T-helper 1 cell treated with Interleukin-12 subunit alpha and Interleukin-12 subunit beta and Interleukin-4 antibody, amounts not matched to agents 30 ng/mL and 1 ng/mL, for 36 hours (primary cell): Measurements from ENCODE around the gene CADPS. TPM values are rescaled to one million over a fixed set of nuclear protein-coding genes. Genes with fewer than 3 reads are reported as not detected.

Experiments
- intact Hi-C: fragments of 100-400 bp; cut with micrococcal nuclease; formaldehyde crosslinking; loops from one replicate; pipeline ENCODE4 v1.15.1; 2024
- total RNA-seq: library from RNA; stranded (reverse); gene quantifications from 2 replicates; pipeline ENCODE4 v1.2.3, GENCODE V29; 2022

Gene CADPS
- not detected in 2 replicates for total RNA-seq

GRCh38 chr3:62874711-62875557 is at the start of gene CADPS:
CADPS (minus strand) TSS chr3:62875416; CDS start chr3:62875029, 387 bp downstream.
- intact Hi-C loops, result loop anchor here (10.0 kb wide), 1 partner anchor 500 kb away; the partner anchor contains the start of gene FEZF2

- intact Hi-C loops, result no loop called here
Measured at GRCh38 chr3:62923066-62923465, 47.9 kb upstream of the CADPS start.

DNA sequence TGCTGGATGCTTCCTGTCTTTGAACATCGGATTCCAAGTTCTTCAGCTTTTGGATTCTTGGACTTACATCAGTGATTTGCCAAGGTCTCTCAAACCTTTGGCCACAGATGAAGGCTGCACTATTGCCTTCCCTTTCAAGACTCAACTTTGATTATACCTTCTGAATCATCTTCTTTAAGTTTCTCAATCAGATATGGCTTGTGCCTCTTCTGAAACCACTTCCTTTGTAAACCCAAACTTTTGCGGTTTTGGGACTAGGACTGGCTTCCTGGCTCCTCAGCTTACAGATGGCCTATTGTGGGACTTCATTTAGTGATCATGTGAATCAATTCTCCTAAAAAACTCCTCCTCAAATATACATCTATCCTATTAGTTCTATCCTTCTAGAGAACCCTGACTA is 47.1 kb upstream of the CADPS start:
- intact Hi-C loops, result no loop called here

DNA sequence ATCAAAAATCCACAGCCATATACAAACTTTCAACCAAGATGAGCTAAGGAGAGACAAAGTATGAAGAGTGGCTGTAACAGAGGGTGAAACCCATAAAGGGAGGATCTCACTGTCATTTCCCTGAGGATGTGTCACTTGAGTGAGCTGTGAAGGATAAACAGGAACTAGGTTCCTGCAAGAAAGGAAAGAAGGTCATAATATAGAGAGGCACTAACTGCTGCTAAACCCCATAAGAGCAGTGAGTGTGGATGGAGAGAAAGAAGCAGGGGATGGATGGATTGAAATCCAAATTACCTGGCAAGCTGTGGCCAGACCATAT is 45.2 kb upstream of the CADPS start:
- intact Hi-C loops, result no loop called here

DNA sequence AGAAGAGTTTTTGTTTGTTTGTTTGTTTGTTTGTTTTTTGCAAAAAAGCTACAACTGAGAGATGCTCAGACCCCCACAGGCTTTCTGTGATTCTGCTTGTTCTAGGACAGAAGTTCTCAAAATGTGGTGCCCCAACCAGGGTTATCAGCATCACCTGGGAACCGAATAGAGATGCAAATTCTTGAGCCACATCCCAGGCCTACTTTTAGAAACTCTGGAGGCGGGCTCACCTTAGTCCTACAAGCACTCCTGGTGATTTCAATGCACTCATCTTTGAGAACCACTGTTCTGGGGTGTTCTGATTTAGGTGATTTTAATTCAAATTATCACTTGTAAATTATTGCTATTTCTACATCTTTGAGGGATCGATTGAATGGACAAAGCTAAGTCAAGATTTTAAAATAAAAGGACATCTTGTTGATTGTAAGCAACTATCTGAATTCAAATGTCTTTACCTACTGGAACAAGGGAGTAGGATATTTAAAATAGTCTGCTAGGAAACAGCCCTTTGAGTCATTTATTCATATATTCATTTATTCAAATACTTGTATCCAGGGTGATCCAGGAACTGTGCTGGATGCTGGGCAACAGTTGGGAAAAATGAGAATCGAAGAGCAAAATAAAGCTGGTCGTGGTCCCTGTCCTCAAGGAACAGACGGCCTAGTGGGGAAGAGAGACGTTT is 44.7 kb upstream of the CADPS start:
- intact Hi-C loops, result no loop called here

DNA sequence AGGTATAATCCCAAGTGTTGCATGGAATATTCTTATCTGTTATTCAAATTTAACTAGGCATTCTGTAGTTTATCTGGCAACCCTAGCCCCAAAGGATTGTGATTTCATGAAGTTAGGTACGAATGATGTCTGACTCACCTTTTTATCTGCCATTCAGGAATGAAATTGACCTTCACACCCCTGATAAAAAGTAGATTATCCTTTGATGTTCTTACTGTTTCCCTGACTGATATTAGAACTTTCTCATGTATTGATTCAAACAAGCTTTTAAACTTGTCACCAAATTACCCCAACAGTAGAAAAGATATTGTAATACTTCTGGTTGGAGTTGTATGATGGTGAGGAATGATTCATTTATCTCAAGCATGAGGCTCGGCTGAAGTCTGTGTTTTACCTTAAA is 43.6 kb upstream of the CADPS start:
- intact Hi-C loops, result no loop called here

DNA sequence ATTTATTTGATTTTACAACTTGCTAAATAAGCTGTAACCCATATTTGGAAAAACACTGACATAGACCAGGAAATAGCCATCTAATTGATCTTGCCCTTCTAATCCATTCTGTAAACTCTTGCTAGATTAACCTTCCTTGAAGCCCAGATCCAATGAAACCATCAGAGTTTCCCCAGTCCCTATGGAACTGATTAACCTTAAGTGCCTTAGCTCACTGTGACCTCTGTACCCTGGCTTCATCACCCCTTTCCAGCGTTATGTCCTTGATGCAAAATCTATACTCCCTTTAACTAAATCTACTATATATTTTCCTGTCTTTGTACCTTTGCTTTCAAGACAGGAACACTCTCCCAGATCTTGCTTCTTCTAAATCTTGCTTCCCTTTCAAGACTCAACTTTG is 42.9 kb upstream of the CADPS start:
- intact Hi-C loops, result no loop called here

DNA sequence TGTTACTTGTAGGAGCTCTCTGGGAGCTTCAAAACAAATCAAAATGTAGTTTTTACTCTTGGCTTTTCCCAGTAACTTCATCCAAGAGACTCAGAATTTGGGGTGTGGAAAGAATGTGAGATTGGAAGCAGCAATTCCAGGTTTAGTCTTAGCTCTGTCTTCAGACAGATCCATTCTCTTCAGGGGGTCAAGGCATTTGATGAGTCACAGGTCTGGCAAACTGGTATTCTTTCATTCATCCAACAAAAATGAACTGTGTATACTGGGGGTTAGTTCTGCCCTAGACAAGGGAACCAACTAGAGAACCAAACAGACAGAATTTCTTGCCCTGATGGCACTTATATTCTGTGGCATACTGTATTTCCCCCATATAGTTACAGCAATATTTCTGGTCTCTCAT is 36.3 kb upstream of the CADPS start:
- intact Hi-C loops, result no loop called here

DNA sequence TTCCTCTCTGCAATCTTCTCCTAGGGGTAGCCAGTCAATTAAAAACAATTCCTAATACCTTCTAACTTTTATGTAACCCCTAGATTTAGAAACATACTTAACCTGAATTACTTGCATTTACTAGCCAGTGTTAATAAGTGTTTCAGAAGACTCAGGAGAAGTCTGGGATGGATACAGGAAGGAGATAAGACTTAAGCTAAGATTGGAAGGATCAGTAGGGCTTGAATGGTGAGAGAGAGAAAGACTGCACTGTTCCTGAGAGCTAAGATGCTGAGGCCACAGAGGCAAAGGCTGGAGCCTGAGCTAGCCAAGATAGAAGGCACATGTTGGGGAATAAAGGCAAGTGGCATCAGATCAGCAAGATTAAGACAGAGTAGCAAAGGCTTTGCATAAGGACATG is 30.1 kb upstream of the CADPS start:
- intact Hi-C loops, result no loop called here

DNA sequence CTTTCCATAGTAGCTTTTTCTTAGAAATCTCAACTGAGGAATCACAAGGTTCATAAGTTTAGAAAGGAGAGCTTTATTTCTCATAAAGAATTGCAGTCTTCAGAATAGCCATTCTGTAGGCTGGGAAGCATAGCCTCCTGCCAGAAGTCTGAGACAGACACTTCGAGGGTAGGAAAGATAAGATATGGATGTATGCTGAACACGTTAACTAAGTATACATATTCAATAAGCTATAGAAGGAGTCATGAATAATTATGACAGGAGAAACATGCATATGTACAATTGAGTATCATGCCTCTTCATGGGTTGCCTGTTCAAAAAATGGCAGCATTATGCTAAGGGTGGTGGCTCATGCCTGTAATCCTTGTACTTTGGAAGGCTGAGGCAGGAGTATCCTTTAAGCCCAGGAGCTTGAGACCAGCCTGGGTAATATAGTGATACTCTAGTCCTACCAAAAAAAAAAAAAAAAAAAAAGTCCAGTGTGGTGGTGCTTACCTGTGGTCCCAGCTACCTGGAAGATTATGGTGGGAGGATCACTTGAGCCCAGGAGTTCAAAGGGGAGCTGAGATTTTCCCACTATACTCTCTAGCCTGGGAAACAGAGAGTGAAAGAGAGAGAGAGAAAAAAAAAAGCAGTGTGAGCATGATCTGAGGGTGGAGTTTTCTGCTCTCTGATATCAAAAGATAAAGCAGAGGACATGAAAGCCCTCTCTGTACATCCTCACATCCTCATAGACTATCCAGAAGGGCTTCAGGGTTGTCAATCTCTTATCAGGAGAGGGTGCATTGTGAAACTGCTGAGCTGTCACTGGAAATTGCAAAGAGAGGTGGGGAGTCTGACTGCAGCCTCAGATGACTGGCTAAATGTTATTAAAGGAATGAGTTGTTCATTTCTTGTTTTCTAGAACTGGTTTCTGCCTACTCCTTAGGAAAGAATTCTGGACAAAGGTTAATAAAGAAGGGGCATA is 23.6 kb upstream of the CADPS start:
- intact Hi-C loops, result no loop called here

- intact Hi-C loops, result no loop called here
Measured at GRCh38 chr3:62895901-62896300, 20.7 kb upstream of the CADPS start.

DNA sequence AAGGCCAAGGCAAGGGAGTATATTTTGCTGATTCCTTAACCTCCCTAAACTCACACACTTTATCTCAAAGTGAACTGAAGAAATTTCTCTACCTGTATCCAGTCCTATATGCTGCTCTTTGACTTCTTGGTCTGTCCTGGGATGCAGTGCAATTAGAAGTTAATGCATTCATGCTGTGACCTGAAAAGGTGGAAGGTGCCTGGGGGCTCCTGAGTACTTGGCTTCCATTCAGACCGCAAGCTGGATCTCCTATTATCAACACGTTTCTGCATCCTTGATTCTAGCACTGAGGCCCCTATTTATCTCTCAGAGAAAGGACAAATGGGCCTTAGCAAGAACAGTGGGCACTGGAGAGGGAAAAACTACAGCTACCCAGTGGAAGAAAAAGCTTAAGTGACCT is 17.7 kb upstream of the CADPS start:
- intact Hi-C loops, result no loop called here

DNA sequence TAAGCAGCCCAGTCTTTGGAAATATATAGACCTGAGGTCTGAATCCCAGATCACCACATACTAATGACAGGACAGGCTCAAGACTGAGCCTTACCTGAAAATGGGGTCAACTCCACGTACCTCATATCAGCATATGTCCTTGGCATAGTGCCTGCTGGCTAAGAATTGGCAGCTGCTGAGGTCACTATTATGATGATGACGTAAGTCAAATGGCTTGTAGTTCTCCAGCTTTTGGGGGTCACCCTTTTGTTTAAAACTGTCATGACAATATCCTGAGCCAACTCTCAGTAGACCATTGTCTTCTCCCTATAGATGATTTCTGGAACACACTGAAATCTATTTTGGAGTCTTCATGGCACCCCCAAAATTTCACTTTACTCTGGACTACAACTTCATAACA is 16.8 kb upstream of the CADPS start:
- intact Hi-C loops, result no loop called here

DNA sequence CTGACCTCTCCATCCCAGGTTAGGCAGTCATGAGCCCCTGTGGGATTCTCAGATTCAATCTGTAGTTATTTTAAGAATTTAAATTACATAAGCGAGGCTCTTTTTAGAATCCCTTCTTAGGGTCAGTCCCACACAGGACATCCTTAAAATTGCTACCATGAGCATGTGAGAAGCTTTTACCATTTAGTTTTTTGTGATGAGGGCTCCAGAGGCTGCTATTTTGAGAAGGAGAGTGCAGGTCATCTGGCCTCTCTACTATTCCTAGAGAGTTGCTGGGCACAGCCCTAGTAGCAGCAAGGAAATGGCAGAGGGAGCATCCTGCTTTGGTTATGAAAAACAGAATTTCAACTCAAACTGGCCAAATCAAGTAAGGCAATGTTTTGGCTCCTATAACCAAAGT is 13.6 kb upstream of the CADPS start:
- intact Hi-C loops, result no loop called here

GRCh38 chr3:62888180-62888579 is 13.0 kb upstream of the CADPS start:
- intact Hi-C loops, result no loop called here

DNA sequence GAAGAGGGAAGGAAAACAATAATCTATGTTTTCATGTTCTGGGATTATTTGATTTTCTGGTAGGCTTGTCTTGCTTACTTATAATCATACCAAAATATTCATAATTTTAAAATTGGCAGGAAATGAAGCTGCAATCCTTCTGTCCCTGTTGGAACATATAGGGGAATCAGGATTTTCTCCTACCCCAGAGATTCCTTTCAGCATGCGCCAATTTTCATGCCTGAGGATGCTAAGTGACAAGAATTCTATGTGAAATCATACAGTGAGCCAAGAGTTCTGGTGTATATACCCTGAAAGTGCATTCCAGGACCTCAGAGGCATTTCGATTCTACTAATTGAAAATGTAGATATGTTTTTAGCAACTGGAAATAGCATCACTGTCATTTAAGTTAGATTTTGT is 9.9 kb upstream of the CADPS start:
- intact Hi-C loops, result no loop called here

- intact Hi-C loops, result no loop called here
Measured at GRCh38 chr3:62884096-62884870, 9.1 kb upstream of the CADPS start.

GRCh38 chr3:62882676-62883200 is 7.5 kb upstream of the CADPS start:
- intact Hi-C loops, result no loop called here

- intact Hi-C loops, result loop anchor here (10.0 kb wide), 1 partner anchor 501 kb away; the partner anchor contains the start of gene FEZF2
Measured at GRCh38 chr3:62876064-62876463, 848 bp upstream of the CADPS start.

DNA sequence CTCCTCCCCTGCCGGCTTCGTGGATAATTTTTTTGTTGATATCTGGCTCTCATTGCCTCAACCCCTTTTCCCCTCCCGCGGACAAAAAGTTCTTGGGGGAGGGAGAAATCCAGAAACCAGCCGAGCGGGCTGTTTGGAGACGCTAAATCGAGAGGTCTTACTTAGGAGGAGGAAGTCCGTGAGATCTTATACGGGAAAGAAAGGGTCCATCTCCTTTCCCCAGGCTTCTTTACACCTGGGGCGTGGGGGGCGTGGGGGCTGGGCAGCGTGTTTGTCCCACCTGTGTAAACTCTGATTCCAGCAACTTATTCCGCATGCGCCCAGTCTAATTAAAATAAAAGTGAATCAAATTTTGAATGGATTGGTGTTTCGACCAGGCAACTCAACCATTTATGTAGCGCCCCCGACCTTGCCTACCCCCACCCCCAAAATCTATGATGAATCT is 364 bp upstream of the CADPS start:
- intact Hi-C loops, result loop anchor here (10.0 kb wide), 1 partner anchor 501 kb away; the partner anchor contains the start of gene FEZF2
